Heart right ventricle (tissue), 16 donors: Measurements from ENCODE around the gene TREML1. TPM values are rescaled to one million over a fixed set of nuclear protein-coding genes. Genes with fewer than 3 reads are reported as not detected.

Experiments used
- ATAC-seq, 8 donors: fragments of 200-7000 bp; cut with Tn5 transposase; one replicate each; pipeline ENCODE4 v1.9.1; 2020; ENCODE audit warnings: mild to moderate bottlenecking in 8 of 8, moderate library complexity in 8 of 8, moderate number of reproducible peaks in 1 of 8
- DNase-seq, 2 donors: peaks; one replicate each; pipeline ENCODE4 v3.0.0-alpha.2; 2020
- H3K27ac ChIP-seq, 10 donors: fragments of 200-600 bp; sonication (generic) in 2 of 10; one replicate each; pipeline versions ENCODE4 v1.5.0 to v1.8.0; 2020 to 2022; ENCODE audit warnings: mild to moderate bottlenecking in 3 of 10
- H3K27me3 ChIP-seq, 7 donors: fragments of 200-600 bp; one replicate each; pipeline ENCODE4 v1.8.0; 2021 to 2022; ENCODE audit warnings: mild to moderate bottlenecking in 2 of 7
- H3K36me3 ChIP-seq, 9 donors: fragments of 200-600 bp; sonication (generic) in 1 of 9; one replicate each; pipeline versions ENCODE4 v1.5.0 to v1.8.0; 2020 to 2022; ENCODE audit warnings: mild to moderate bottlenecking in 2 of 9
- H3K4me1 ChIP-seq, 9 donors: fragments of 200-600 bp; sonication (generic) in 1 of 9; one replicate each; pipeline versions ENCODE4 v1.5.0 to v1.8.0; 2020 to 2022; ENCODE audit warnings: mild to moderate bottlenecking in 4 of 9
- H3K4me3 ChIP-seq, 10 donors: fragments of 200-600 bp; sonication (generic) in 2 of 10; one replicate each; pipeline versions ENCODE4 v1.5.0 to v1.8.0; 2020 to 2022; ENCODE audit warnings: mild to moderate bottlenecking in 7 of 10, moderate library complexity in 2 of 10
- H3K9me3 ChIP-seq, 11 donors: fragments of 200-600 bp in 10 of 11; sonication (generic) in 2 of 11; one replicate each; pipeline versions ENCODE4 v1.5.0 to v1.8.0; 2013 to 2022; ENCODE audit warnings: mild to moderate bottlenecking in 2 of 11, control low read depth in 1 of 11, moderate library complexity in 1 of 11
- CTCF ChIP-seq, 9 donors: fragments of 200-600 bp; sonication (generic) in 2 of 9; IDR thresholded peaks; one replicate each; pipeline versions ENCODE4 v1.5.0 to v1.8.0; 2021 to 2022; ENCODE audit warnings: antibody characterized with exemption in 9 of 9, mild to moderate bottlenecking in 5 of 9, moderate library complexity in 1 of 9
- WGBS, 2 donors: extraction: QIAGEN DNeasy Blood & Tissue Kit; methylation state at CpG; one replicate each; pipeline ENCODE4 v1.1.7; 2013; ENCODE audit warnings: inconsistent platforms in 1 of 2; 5-methylcytosine and 5-hydroxymethylcytosine counted together
- intact Hi-C, 10 donors: fragments of 100-400 bp; cut with DNase I; formaldehyde crosslinking; loops; one replicate each; pipeline versions ENCODE4 v1.11.1 to v1.14.2; 2022
- polyA plus RNA-seq, 2 donors: library from polyadenylated mRNA; stranded (reverse); fragments of 200-250 nt; gene quantifications; one replicate each; pipeline ENCODE4 v1.2.3, GENCODE V29; 2013
- total RNA-seq, 10 donors: library from RNA; stranded (reverse); fragmentation: NEBNext Ultra II Directional in 3 of 10; extraction: Animal tissue kit (Norgen Biotek cat#: 25700) in 3 of 10; gene quantifications; one replicate each; pipeline versions ENCODE4 v1.2.1 to v1.2.4, GENCODE V29; 2021 to 2023
- donor health status: Arrhythmogenic right ventricular cardiomyopathy.
- donor health status: ischemic (EF 13 %, LVEDD 7.1; RV severe dilation, severe dysfunction).
- donor health status: healthy with polysubstance abuse.
- donor health status: DM: no; HTN: yes; CAD: no.
- donor health status: DM: no; HTN: no; CAD: no.
- donor health status: ischemic (EF 25% LVEDD 6.9; RV normal size, moderate dysfunction).
- donor health status: ischemic (EF 25% LVEDD 5.7; RV mildly dilated, moderate dysfunction).
- donor health status: healthy.
- donor health status: DM: yes; HTN: yes; CAD: no.
- donor health status: Ischemic cardiomyopathy.
- donor health status: ischemic (EF 35%, LVEDD 5.7; RV mildly dilated, moderate dysfunction).
- donor health status: nonischemic (EF 11% LVEDD 7.7; RV severe dilation, severe dysfunction).
- donor health status: DM: yes; HTN: yes; CAD: no.
- donor health status: PGD.
- donor health status: ischemic (EF 29% LVEDD 5.4; RV normal size, mild dysfunction).
- donor health status: nonischemic (EF 23%, LVEDD 6.1; RV moderate dilation, normal function).

Gene TREML1
- total and polyA plus RNA-seq, 12 donors = 0.17 to 0.39 (median 0.33) TPM; not detected in 9

- intact Hi-C loops = no loop called here
- peaks cover 0 to 34% (median 8%) of the 10 kb centered on the region in 7 donors for H3K27me3 ChIP-seq
- no peaks in the 10 kb centered on the region for H3K36me3 ChIP-seq
- DNase-seq (no peak), ATAC-seq (no peak)
- no peaks in the 10 kb centered on the region for H3K4me1 ChIP-seq
- H3K27ac ChIP-seq = no peak overlapping the region
- TF ChIP-seq CTCF (IDR thresholded peaks at IDR 0.05) = no peak
- H3K4me3 ChIP-seq = no peak overlapping the region
- WGBS, 2 donors = 16 to 24% methylated on average over 3 of the region's 3 CpGs
- H3K9me3 ChIP-seq = no peaks in the 10 kb centered on the region
Observed at GRCh38 chr6:41171908-41172307, 17.8 kb upstream of the TREML1 start.

GRCh38 chr6:41170547-41171160 lies 16.5 kb upstream of the TREML1 start:
- WGBS, 2 donors = 62 to 66% methylated on average over 4 of the region's 4 CpGs
- H3K27ac ChIP-seq = no peak overlapping the region
- TF ChIP-seq CTCF (IDR thresholded peaks at IDR 0.05) = no peak
- intact Hi-C loops = no loop called here
- H3K27me3 ChIP-seq = peaks cover 0 to 30% (median 8%) of the 10 kb centered on the region in 7 donors
- H3K4me1 ChIP-seq = no peaks in the 10 kb centered on the region
- DNase-seq = no peak
- H3K36me3 ChIP-seq = no peaks in the 10 kb centered on the region
- no peaks in the 10 kb centered on the region for H3K9me3 ChIP-seq
- no peak overlapping the region for H3K4me3 ChIP-seq
- no peak for ATAC-seq

- Histone ChIP-seq H3K36me3 (no peaks in the 10 kb centered on the region), H3K27me3 (peaks cover 0 to 20% (median 0%) of the 10 kb centered on the region in 7 donors), H3K4me3 (no peak overlapping the region), H3K9me3 (no peaks in the 10 kb centered on the region), H3K27ac (no peak overlapping the region), H3K4me1 (peaks cover 0 to 1% (median 0%) of the 10 kb centered on the region in 9 donors)
- intact Hi-C loops = no loop called here
- WGBS, 2 donors = 64 to 65% methylated on average over 5 of the region's 5 CpGs
- DNase-seq (no peak), ATAC-seq (no peak)
- no peak for TF ChIP-seq CTCF (IDR thresholded peaks at IDR 0.05)
Observed at GRCh38 chr6:41167173-41167963, 13.2 kb upstream of the TREML1 start.

- H3K9me3 ChIP-seq = no peaks in the 10 kb centered on the region
- peaks cover 0 to 31% (median 19%) of the 10 kb centered on the region in 7 donors for H3K27me3 ChIP-seq
- DNase-seq = no peak
- peaks cover 0 to 5% (median 0%) of the 10 kb centered on the region in 9 donors for H3K4me1 ChIP-seq
- H3K27ac ChIP-seq = no peak overlapping the region
- intact Hi-C loops = no loop called here
- no peak for ATAC-seq
- H3K4me3 ChIP-seq = no peak overlapping the region
- TF ChIP-seq CTCF (IDR thresholded peaks at IDR 0.05) = no peak
- WGBS, 2 donors = 87 to 89% methylated on average over 4 of the region's 4 CpGs
- no peaks in the 10 kb centered on the region for H3K36me3 ChIP-seq
Observed at GRCh38 chr6:41164551-41165120, 10.5 kb upstream of the TREML1 start.
